SJCRH30 (cell line): ENCODE measurements around the gene DSTN. TPM values are rescaled to one million over a fixed set of nuclear protein-coding genes. Genes with fewer than 3 reads are reported as not detected.
A peak's percentile ranks its signal among the peaks of the same experiment; 100 is the strongest.

Experiments
- DNase-seq, 2 experiments: peaks; one replicate each; pipeline ENCODE4 v3.0.0-alpha.2; 2015 to 2020
- H3K27ac ChIP-seq: fragments of 250-450 bp; sonication (Bioruptor Pico); 2 replicates; pipeline ENCODE4 v1.5.1; 2020; ENCODE audit warnings: mild to moderate bottlenecking, moderate library complexity
- H3K27me3 ChIP-seq: fragments of 250-450 bp; sonication (Bioruptor Pico); 2 replicates; pipeline ENCODE4 v1.5.1; 2020; ENCODE audit warnings: mild to moderate bottlenecking, moderate library complexity
- H3K36me3 ChIP-seq: fragments of 250-450 bp; sonication (Bioruptor Pico); 2 replicates; pipeline ENCODE4 v1.5.1; 2020; ENCODE audit warnings: mild to moderate bottlenecking, moderate library complexity
- H3K4me1 ChIP-seq: fragments of 250-450 bp; sonication (Bioruptor Pico); 2 replicates; pipeline ENCODE4 v1.5.1; 2020; ENCODE audit warnings: mild to moderate bottlenecking, moderate library complexity
- H3K4me3 ChIP-seq: fragments of 250-450 bp; sonication (Bioruptor Pico); 2 replicates; pipeline ENCODE4 v1.5.1; 2020; ENCODE audit warnings: mild to moderate bottlenecking, moderate library complexity
- H3K9me3 ChIP-seq: fragments of 250-450 bp; sonication (Bioruptor Pico); replicated peaks from 2 replicates; pipeline ENCODE4 v1.5.1; 2020; ENCODE audit warnings: mild to moderate bottlenecking, moderate library complexity
- total RNA-seq: library from RNA; depleted of rRNA; stranded (reverse); fragments of >200 nt; shearing (Covaris generic); gene quantifications from 2 replicates; pipeline ENCODE4 v1.2.3, GENCODE V29; 2014

DSTN gene
- total RNA-seq, 1 experiment from 2014 or later = 117 TPM

DNA sequence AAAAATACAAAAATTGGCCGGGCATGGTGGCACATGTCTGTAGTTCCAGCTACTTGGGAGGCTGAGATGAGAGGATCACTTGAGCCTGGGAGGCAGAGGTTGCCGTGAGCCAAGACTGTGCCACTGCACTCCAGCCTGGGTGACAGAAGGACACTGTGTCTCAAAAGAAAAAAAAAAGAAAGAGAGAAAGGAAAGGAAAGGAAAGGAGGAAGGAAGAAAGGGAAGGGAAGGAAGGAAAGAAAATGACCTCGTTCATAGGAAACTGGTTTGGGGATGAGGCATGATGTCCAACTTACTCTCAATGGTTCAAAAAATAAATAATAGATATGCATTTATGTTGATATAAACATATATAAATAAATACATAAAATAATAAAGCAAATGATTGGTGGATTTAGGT lies 31.9 kb upstream of the DSTN start:
- H3K4me1 ChIP-seq = peaks cover 9% of the 10 kb centered on the region; the same call in 1 of the 2 replicates
- H3K27ac ChIP-seq = no peak overlapping the region
- H3K36me3 ChIP-seq = no peaks in the 10 kb centered on the region
- no peak overlapping the region for H3K4me3 ChIP-seq
- DNase-seq = no peak
- no peaks in the 10 kb centered on the region for H3K9me3 ChIP-seq
- no peaks in the 10 kb centered on the region for H3K27me3 ChIP-seq

- no peaks in the 10 kb centered on the region for H3K36me3 ChIP-seq
- H3K27ac ChIP-seq = no peak overlapping the region
- H3K4me1 ChIP-seq = peaks cover 5% of the 10 kb centered on the region; the same call in 1 of the 2 replicates
- no peaks in the 10 kb centered on the region for H3K9me3 ChIP-seq
- no peaks in the 10 kb centered on the region for H3K27me3 ChIP-seq
- no peak overlapping the region for H3K4me3 ChIP-seq
- DNase-seq = no peak
Measured at GRCh38 chr20:17538517-17539170, 31.2 kb upstream of the DSTN start.

GRCh38 chr20:17541596-17541995 lies 28.3 kb upstream of the DSTN start:
- no peak overlapping the region for H3K4me3 ChIP-seq
- H3K27me3 ChIP-seq = no peaks in the 10 kb centered on the region
- peaks cover 5% of the 10 kb centered on the region; the same call in 1 of the 2 replicates for H3K4me1 ChIP-seq
- DNase-seq = no peak
- no peaks in the 10 kb centered on the region for H3K9me3 ChIP-seq
- H3K36me3 ChIP-seq = no peaks in the 10 kb centered on the region
- no peak overlapping the region for H3K27ac ChIP-seq

- H3K4me3 ChIP-seq = no peak overlapping the region
- DNase-seq = no peak
- H3K27ac ChIP-seq = no peak overlapping the region
- H3K9me3 ChIP-seq = no peaks in the 10 kb centered on the region
- peaks cover 5% of the 10 kb centered on the region; the same call in 1 of the 2 replicates for H3K4me1 ChIP-seq
- no peaks in the 10 kb centered on the region for H3K27me3 ChIP-seq
- H3K36me3 ChIP-seq = no peaks in the 10 kb centered on the region
Measured at GRCh38 chr20:17541996-17542395, 27.9 kb upstream of the DSTN start.

DNA sequence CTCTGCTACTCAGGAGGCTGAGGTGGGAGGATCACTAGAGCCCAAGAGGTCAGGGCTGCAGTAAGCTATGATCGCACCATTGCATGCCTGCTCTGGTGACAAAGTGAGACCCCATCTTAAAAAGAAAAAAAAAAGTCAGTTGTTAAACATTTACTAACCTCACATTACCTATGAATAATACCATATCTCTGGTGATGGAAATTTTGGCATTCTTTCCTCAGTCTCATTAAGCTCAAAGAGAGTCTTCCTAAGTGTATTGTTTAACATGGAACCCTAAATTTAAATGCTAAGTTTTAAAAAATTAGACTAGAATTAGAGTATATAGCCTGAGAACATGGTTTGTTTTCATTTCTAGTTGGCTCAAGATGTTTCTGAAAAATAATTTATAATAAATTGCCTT lies 27.4 kb upstream of the DSTN start:
- Histone ChIP-seq H3K9me3 (no peaks in the 10 kb centered on the region), H3K36me3 (no peaks in the 10 kb centered on the region), H3K4me3 (no peak overlapping the region), H3K27ac (no peak overlapping the region), H3K27me3 (no peaks in the 10 kb centered on the region; the same call in 1 of the 2 replicates), H3K4me1 (peaks cover 5% of the 10 kb centered on the region; the same call in 1 of the 2 replicates)
- DNase-seq = no peak

DNA sequence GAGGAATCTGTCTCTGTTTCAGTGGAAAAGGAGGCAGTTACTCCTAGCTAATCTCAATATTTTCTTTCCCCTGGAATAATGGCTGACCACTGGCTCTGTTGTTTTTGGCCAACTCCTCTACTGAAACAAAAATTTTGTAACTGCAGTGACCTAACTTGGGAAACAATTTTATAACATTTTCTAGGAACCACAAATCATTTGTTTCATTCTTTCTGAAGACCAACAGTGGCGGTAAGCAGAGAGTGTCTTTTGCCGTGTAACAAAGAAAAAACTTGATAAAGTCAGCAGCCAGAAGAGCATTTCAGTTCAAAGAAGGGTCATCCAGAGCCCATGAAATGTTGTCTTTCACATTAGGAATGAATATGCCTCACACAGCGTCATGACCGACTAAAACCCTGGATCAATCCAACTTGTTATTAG lies 26.9 kb upstream of the DSTN start:
- Histone ChIP-seq H3K36me3 (no peaks in the 10 kb centered on the region), H3K4me3 (no peak overlapping the region), H3K27me3 (no peaks in the 10 kb centered on the region; the same call in 1 of the 2 replicates), H3K4me1 (peaks cover 5% of the 10 kb centered on the region; the same call in 1 of the 2 replicates), H3K27ac (no peak overlapping the region), H3K9me3 (no peaks in the 10 kb centered on the region)
- DNase-seq = no peak

- H3K4me3 ChIP-seq = no peak overlapping the region
Measured at GRCh38 chr20:17543531-17544131, 26.2 kb upstream of the DSTN start.

GRCh38 chr20:17545127-17545526 lies 24.7 kb upstream of the DSTN start:
- no peaks in the 10 kb centered on the region for H3K4me1 ChIP-seq
- no peak overlapping the region for H3K27ac ChIP-seq
- H3K9me3 ChIP-seq = no peaks in the 10 kb centered on the region
- no peak overlapping the region for H3K4me3 ChIP-seq
- H3K27me3 ChIP-seq = no peaks in the 10 kb centered on the region; the same call in 1 of the 2 replicates
- DNase-seq = no peak
- no peaks in the 10 kb centered on the region for H3K36me3 ChIP-seq

More at GRCh38 chr20:17543531-17544131, 26.2 kb upstream of the DSTN start:
- H3K4me1 ChIP-seq = peaks cover 2% of the 10 kb centered on the region; the same call in 1 of the 2 replicates
- H3K27ac ChIP-seq = no peak overlapping the region
- H3K9me3 ChIP-seq = no peaks in the 10 kb centered on the region
- no peaks in the 10 kb centered on the region; the same call in 1 of the 2 replicates for H3K27me3 ChIP-seq
- no peak for DNase-seq
- no peaks in the 10 kb centered on the region for H3K36me3 ChIP-seq

DNA sequence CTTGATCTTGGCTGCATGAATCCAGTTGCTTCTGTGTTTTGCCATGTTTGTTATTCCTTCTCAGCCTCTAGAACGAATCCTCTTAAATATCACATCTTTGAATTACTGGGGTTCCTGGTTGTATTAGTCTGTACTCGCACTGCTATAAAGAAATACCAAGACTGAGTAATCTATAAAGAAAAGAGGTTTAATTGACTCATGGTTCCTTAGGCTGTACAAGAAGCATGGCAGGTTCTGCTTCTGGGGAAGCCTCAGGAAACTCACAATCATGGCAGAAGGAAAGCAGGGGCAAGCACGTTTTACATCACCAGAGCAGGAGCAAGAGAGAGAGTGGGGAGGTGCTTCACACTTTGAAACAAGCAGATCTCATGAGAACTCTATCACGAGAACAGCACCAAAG lies 20.7 kb upstream of the DSTN start:
- H3K27ac ChIP-seq = no peak overlapping the region
- no peaks in the 10 kb centered on the region for H3K9me3 ChIP-seq
- H3K4me1 ChIP-seq = no peaks in the 10 kb centered on the region
- no peak for DNase-seq
- no peaks in the 10 kb centered on the region; the same call in 1 of the 2 replicates for H3K27me3 ChIP-seq
- no peak overlapping the region for H3K4me3 ChIP-seq
- H3K36me3 ChIP-seq = no peaks in the 10 kb centered on the region

GRCh38 chr20:17555106-17555505 lies 14.8 kb upstream of the DSTN start:
- Histone ChIP-seq H3K4me1 (peaks cover 25% of the 10 kb centered on the region), H3K36me3 (no peaks in the 10 kb centered on the region), H3K27ac (no peak overlapping the region), H3K27me3 (no peaks in the 10 kb centered on the region), H3K4me3 (no peak overlapping the region), H3K9me3 (no peaks in the 10 kb centered on the region)
- no peak for DNase-seq

DNA sequence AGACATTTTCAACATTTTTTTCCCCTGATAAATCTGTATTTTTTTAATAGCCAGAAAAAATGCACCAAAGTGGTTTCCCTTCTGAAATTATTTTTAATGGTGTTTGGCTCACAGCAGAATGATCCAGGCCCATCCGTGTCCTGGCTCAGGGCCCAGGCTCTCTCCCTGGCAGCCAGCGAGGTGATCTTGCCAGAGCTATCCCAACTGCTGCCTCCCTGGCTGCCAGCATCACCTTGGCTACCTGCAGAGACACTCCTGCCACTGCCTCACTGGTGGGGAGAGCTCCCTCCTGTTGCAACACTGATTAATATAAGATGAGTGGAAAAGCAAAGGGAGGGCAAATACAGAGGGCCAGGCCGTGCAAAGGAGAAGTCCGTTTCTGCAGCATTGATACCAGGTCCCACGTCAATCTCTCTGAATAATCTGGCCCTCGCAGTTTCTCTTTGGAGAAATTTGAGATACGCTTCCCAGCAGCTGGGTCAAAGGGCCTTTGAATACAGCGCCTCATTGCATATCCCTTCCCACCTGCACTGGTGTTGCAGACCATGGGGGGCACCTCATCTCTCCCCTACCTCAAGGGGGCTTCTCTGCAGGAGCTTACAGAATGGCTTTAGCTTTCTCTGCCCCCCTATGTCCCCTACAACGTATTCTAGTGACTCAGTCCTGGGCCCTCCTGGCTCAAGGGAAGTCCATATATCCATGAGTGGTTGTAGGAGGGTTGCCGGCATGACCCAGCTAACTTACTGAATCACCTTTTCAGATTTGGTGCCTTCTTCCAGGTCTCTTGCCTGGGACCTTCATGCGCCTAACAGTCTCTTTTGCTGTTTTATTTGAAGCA lies 12.8 kb upstream of the DSTN start:
- no peak for DNase-seq
- H3K27me3 ChIP-seq = no peaks in the 10 kb centered on the region
- no peak overlapping the region for H3K4me3 ChIP-seq

GRCh38 chr20:17557675-17558006 lies 12.2 kb upstream of the DSTN start:
- Histone ChIP-seq H3K4me1 (peaks cover 25% of the 10 kb centered on the region), H3K4me3 (no peak overlapping the region), H3K27ac (peak overlapping the region; percentile 37), H3K27me3 (no peaks in the 10 kb centered on the region), H3K36me3 (no peaks in the 10 kb centered on the region), H3K9me3 (no peaks in the 10 kb centered on the region)
- peak; percentile 23 to 62 for DNase-seq

More for the DNA sequence above, 12.8 kb upstream of the DSTN start:
- H3K9me3 ChIP-seq = no peaks in the 10 kb centered on the region
- peaks cover 25% of the 10 kb centered on the region for H3K4me1 ChIP-seq
- peak overlapping the region; percentile 37; the same call in 1 of the 2 replicates for H3K27ac ChIP-seq
- H3K36me3 ChIP-seq = no peaks in the 10 kb centered on the region

- peaks cover 25% of the 10 kb centered on the region for H3K4me1 ChIP-seq
- H3K9me3 ChIP-seq = no peaks in the 10 kb centered on the region
- no peaks in the 10 kb centered on the region for H3K27me3 ChIP-seq
- DNase-seq = peak; percentile 43 to 60
- H3K36me3 ChIP-seq = no peaks in the 10 kb centered on the region
- H3K27ac ChIP-seq = peak overlapping the region; percentile 37
- H3K4me3 ChIP-seq = no peak overlapping the region
Measured at GRCh38 chr20:17558154-17558940, 11.5 kb upstream of the DSTN start.

DNA sequence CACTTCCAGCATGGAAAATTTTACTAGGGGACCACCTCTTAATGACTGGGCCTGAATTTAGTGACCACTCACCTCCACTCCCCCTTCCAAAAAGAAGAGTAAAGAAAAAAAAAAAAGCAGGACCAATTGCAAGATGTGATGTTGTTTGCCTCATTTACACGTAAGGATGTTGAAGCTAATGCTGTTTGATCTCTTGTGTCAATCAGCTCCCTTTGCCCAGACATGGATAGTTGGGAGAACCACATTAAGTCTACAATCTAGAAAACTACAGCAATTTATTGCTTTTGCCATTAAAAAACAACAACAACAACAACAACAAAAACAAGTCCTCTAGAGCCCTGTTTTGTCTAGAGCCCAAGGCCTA lies 11.0 kb upstream of the DSTN start:
- peaks cover 25% of the 10 kb centered on the region for H3K4me1 ChIP-seq
- no peak for DNase-seq
- no peak overlapping the region; the same call in 1 of the 2 replicates for H3K27ac ChIP-seq
- H3K4me3 ChIP-seq = no peak overlapping the region
- no peaks in the 10 kb centered on the region for H3K27me3 ChIP-seq
- no peaks in the 10 kb centered on the region for H3K36me3 ChIP-seq
- no peaks in the 10 kb centered on the region for H3K9me3 ChIP-seq
